Heart left ventricle (tissue), 16 donors: ENCODE data around the gene SSUH2. TPM values are rescaled to one million over a fixed set of nuclear protein-coding genes. Genes with fewer than 3 reads are reported as not detected.

Source experiments
- ATAC-seq, 4 donors: fragments of 200-7000 bp; cut with Tn5 transposase; one replicate each; pipeline ENCODE4 v1.9.1; 2020 to 2022; ENCODE audit warnings: moderate library complexity in 4 of 4, mild to moderate bottlenecking in 3 of 4, moderate number of reproducible peaks in 1 of 4
- DNase-seq, 5 donors: peaks; one replicate each; pipeline ENCODE4 v3.0.0-alpha.2; 2020
- H3K27ac ChIP-seq, 12 donors: fragments of 200-600 bp; sonication (generic) in 4 of 12; one replicate each; pipeline versions ENCODE4 v1.5.0 to v1.8.0; 2016 to 2022; ENCODE audit warnings: mild to moderate bottlenecking in 2 of 12
- H3K27me3 ChIP-seq, 9 donors: fragments of 200-600 bp; sonication (generic) in 2 of 9; one replicate each; pipeline versions ENCODE4 v1.5.1 to v1.8.0; 2016 to 2022; ENCODE audit warnings: mild to moderate bottlenecking in 3 of 9
- H3K36me3 ChIP-seq, 9 donors: fragments of 200-600 bp; sonication (generic) in 2 of 9; one replicate each; pipeline versions ENCODE4 v1.5.0 to v1.8.0; 2018 to 2022; ENCODE audit warnings: mild to moderate bottlenecking in 2 of 9
- H3K4me1 ChIP-seq, 12 donors: fragments of 200-600 bp; sonication (generic) in 4 of 12; one replicate each; pipeline versions ENCODE4 v1.5.0 to v1.8.0; 2016 to 2022; ENCODE audit warnings: mild to moderate bottlenecking in 3 of 12
- H3K4me3 ChIP-seq, 12 donors: fragments of 200-600 bp; sonication (generic) in 4 of 12; one replicate each; pipeline versions ENCODE4 v1.5.0 to v1.8.0; 2017 to 2022; ENCODE audit warnings: mild to moderate bottlenecking in 9 of 12, moderate library complexity in 4 of 12
- H3K9me3 ChIP-seq, 12 donors: fragments of 200-600 bp; sonication (generic) in 4 of 12; one replicate each; pipeline versions ENCODE4 v1.5.0 to v1.8.0; 2016 to 2022; ENCODE audit warnings: mild to moderate bottlenecking in 1 of 12
- CTCF ChIP-seq, 12 donors: fragments of 200-600 bp; sonication (generic) in 4 of 12; IDR thresholded peaks; one replicate each; pipeline versions ENCODE4 v1.5.0 to v1.8.0; 2018 to 2022; ENCODE audit warnings: antibody characterized with exemption in 12 of 12, mild to moderate bottlenecking in 5 of 12
- POLR2A ChIP-seq, 2 donors: fragments of 450-650 bp; IDR thresholded peaks; one replicate each; pipeline ENCODE4 v1.6.1; 2017; ENCODE audit warnings: antibody characterized with exemption in 2 of 2, mild to moderate bottlenecking in 2 of 2, moderate library complexity in 2 of 2
- WGBS, 4 donors: extraction: QIAGEN DNeasy Blood & Tissue Kit in 2 of 4; methylation state at CpG; one replicate each; pipeline versions ENCODE4 v1.1.5 to v1.1.7; 2013 to 2018; 5-methylcytosine and 5-hydroxymethylcytosine counted together
- intact Hi-C, 10 donors: fragments of 100-400 bp; cut with DNase I; formaldehyde crosslinking; loops; one replicate each; pipeline versions ENCODE4 v1.11.1 to v1.14.2; 2022
- polyA plus RNA-seq, 2 donors: library from polyadenylated mRNA; stranded (reverse); fragments of 200-250 nt; gene quantifications; one replicate each; pipeline ENCODE4 v1.2.3, GENCODE V29; 2013
- total RNA-seq, 9 donors: library from RNA; depleted of rRNA in 2 of 9; stranded (reverse); fragments of >200 nt in 2 of 9; fragmentation: NEBNext Ultra II Directional in 3 of 9; extraction: Animal tissue kit (Norgen Biotek cat#: 25700) in 3 of 9; gene quantifications; one replicate each; pipeline versions ENCODE4 v1.1.0 to v1.2.4, GENCODE V29; 2016 to 2023
- donor health status: ischemic (EF 13 %, LVEDD 7.1; RV severe dilation, severe dysfunction).
- donor health status: healthy with polysubstance abuse.
- donor health status: DM: no; HTN: yes; CAD: no.
- donor health status: DM: no; HTN: no; CAD: no.
- donor health status: ischemic (EF 25% LVEDD 6.9; RV normal size, moderate dysfunction).
- donor health status: ischemic (EF 25% LVEDD 5.7; RV mildly dilated, moderate dysfunction).
- donor health status: healthy.
- donor health status: DM: yes; HTN: yes; CAD: no.
- donor health status: ischemic (EF 35%, LVEDD 5.7; RV mildly dilated, moderate dysfunction).
- donor health status: nonischemic (EF 11% LVEDD 7.7; RV severe dilation, severe dysfunction).
- donor health status: DM: yes; HTN: yes; CAD: no.
- donor health status: PGD.
- donor health status: ischemic (EF 29% LVEDD 5.4; RV normal size, mild dysfunction).
- donor health status: nonischemic (EF 23%, LVEDD 6.1; RV moderate dilation, normal function).

SSUH2 gene
- total and polyA plus RNA-seq, 11 donors, result 0.33 to 5.3 (median 1.3) TPM; not detected in 1

GRCh38 chr3:8662594-8662993, 18.0 kb upstream of the SSUH2 start:
- no peaks in the 10 kb centered on the region for H3K36me3 ChIP-seq
- H3K4me3 ChIP-seq, result no peak overlapping the region
- ATAC-seq, result no peak
- H3K27ac ChIP-seq, result no peak overlapping the region
- intact Hi-C loops, result loop anchor here in 9 of 10 donors (2.0 to 10.0 kb wide), 8 partner anchors 70 to 292 kb away; partner anchors contain the start of genes OXTR (in 7 of the 9) and CAV3 (in 2 of the 9)
- H3K4me1 ChIP-seq, result peaks cover 0 to 45% (median 26%) of the 10 kb centered on the region in 12 donors
- no peaks in the 10 kb centered on the region for H3K27me3 ChIP-seq
- no peak for DNase-seq
- TF ChIP-seq CTCF (IDR thresholded peaks at IDR 0.05) (no peak), POLR2A (IDR thresholded peaks at IDR 0.05) (no peak)
- H3K9me3 ChIP-seq, result no peaks in the 10 kb centered on the region
- WGBS, 4 donors, result 53 to 69% (median 62%) methylated on average over 4 of the region's 4 CpGs

GRCh38 chr3:8660175-8661118, 15.8 kb upstream of the SSUH2 start:
- Histone ChIP-seq H3K4me1 (peaks cover 0 to 55% (median 29%) of the 10 kb centered on the region in 12 donors), H3K27me3 (no peaks in the 10 kb centered on the region), H3K9me3 (no peaks in the 10 kb centered on the region), H3K27ac (peak overlapping the region in 10 of 12 donors; percentile 6 to 86 (median 40)), H3K4me3 (no peak overlapping the region), H3K36me3 (no peaks in the 10 kb centered on the region)
- intact Hi-C loops, result loop anchor here in 8 of 10 donors (5.0 to 10.0 kb wide), 7 partner anchors 72 to 294 kb away; partner anchors contain the start of genes OXTR (in 5 of the 8) and CAV3 (in 2 of the 8)
- DNase-seq (peak in 1 of 5 donors; percentile 48), ATAC-seq (peak in 1 of 4 donors; percentile 12)
- WGBS, 4 donors, result 30 to 39% (median 38%) methylated on average over 6 to 7 of the region's 7 CpGs
- TF ChIP-seq POLR2A (IDR thresholded peaks at IDR 0.05) (no peak), CTCF (IDR thresholded peaks at IDR 0.05) (no peak)

- H3K27me3 ChIP-seq, result no peaks in the 10 kb centered on the region
- H3K27ac ChIP-seq, result peak overlapping the region; percentile 49 to 86 (median 80)
- peaks cover 0 to 55% (median 29%) of the 10 kb centered on the region in 12 donors for H3K4me1 ChIP-seq
- TF ChIP-seq CTCF (IDR thresholded peaks at IDR 0.05) (no peak), POLR2A (IDR thresholded peaks at IDR 0.05) (no peak)
- no peak for ATAC-seq
- no peak overlapping the region for H3K4me3 ChIP-seq
- no peak for DNase-seq
- no peaks in the 10 kb centered on the region for H3K9me3 ChIP-seq
- intact Hi-C loops, result no loop called here
- no peaks in the 10 kb centered on the region for H3K36me3 ChIP-seq
- WGBS, 4 donors, result 80 to 96% (median 89%) methylated on average over 4 of the region's 4 CpGs
Measured at GRCh38 chr3:8659242-8659641, 14.6 kb upstream of the SSUH2 start.
